HepG2 (cell line): ENCODE results near the gene IGSF8. TPM values are rescaled to one million over a fixed set of nuclear protein-coding genes. Genes with fewer than 3 reads are reported as not detected.

Source experiments
- BCL6 ChIP-seq: IDR thresholded peaks from 2 replicates; pipeline ENCODE4 v1.6.1; 2016; ENCODE audit warnings: missing genetic modification reagents, missing compliant biosample characterization
- HMGXB4 ChIP-seq, 2 experiments: sonication (generic) in 1 of 2; formaldehyde crosslinking in 1 of 2; IDR thresholded peaks; 2 replicates each; pipeline versions ENCODE4 v1.4.0 to v1.6.1; 2018 to 2020; ENCODE audit warnings: missing genetic modification reagents in 2 of 2, borderline replicate concordance in 1 of 2, low read depth in 1 of 2, mild to moderate bottlenecking in 1 of 2, missing biosample characterization in 1 of 2
- HNF4A ChIP-seq: sonication (generic); formaldehyde crosslinking; IDR thresholded peaks from 2 replicates; pipeline ENCODE4 v1.4.0; 2020; ENCODE audit warnings: missing genetic modification reagents
- IKZF1 ChIP-seq: fragments of 450-650 bp; IDR thresholded peaks from 2 replicates; pipeline ENCODE4 v1.7.1; 2016
- KLF16 ChIP-seq, 2 experiments: sonication (generic) in 1 of 2; formaldehyde crosslinking in 1 of 2; IDR thresholded peaks; 2 replicates each; pipeline versions ENCODE4 v1.6.1 to v1.8.0; 2016 to 2023; ENCODE audit warnings: missing genetic modification reagents in 2 of 2, missing compliant biosample characterization in 1 of 2
- MEIS1 ChIP-seq: sonication (generic); formaldehyde crosslinking; IDR thresholded peaks from 2 replicates; pipeline ENCODE4 v1.9.0; 2021; ENCODE audit warnings: mild to moderate bottlenecking, missing genetic modification reagents, moderate library complexity, borderline replicate concordance
- MIER3 ChIP-seq: IDR thresholded peaks from 2 replicates; pipeline ENCODE4 v1.6.1; 2016; ENCODE audit warnings: missing compliant biosample characterization, borderline replicate concordance
- NCOA2 ChIP-seq: sonication (generic); formaldehyde crosslinking; IDR thresholded peaks from 2 replicates; pipeline ENCODE4 v1.8.0; 2022; ENCODE audit warnings: inconsistent platforms
- RFXAP ChIP-seq: sonication (generic); formaldehyde crosslinking; IDR thresholded peaks from 2 replicates; pipeline ENCODE4 v1.4.0; 2020; ENCODE audit warnings: missing genetic modification reagents, borderline replicate concordance
- RNF219 ChIP-seq: sonication (generic); formaldehyde crosslinking; IDR thresholded peaks from 2 replicates; pipeline ENCODE4 v1.5.0; 2020; ENCODE audit warnings: mild to moderate bottlenecking, missing genetic modification reagents
- ZFP82 ChIP-seq: sonication (generic); formaldehyde crosslinking; IDR thresholded peaks from 2 replicates; pipeline ENCODE4 v1.5.1; 2020; ENCODE audit warnings: mild to moderate bottlenecking, missing genetic modification reagents, borderline replicate concordance
- ZNF142 ChIP-seq: sonication (generic); formaldehyde crosslinking; IDR thresholded peaks from 2 replicates; pipeline ENCODE4 v1.4.0; 2020; ENCODE audit warnings: missing genetic modification reagents
- ZNF350 ChIP-seq: sonication (generic); formaldehyde crosslinking; IDR thresholded peaks from 2 replicates; pipeline ENCODE4 v1.4.0; 2020; ENCODE audit warnings: mild to moderate bottlenecking, low read depth, missing genetic modification reagents, borderline replicate concordance
- ZNF382 ChIP-seq: sonication (generic); formaldehyde crosslinking; IDR thresholded peaks from 2 replicates; pipeline ENCODE4 v1.5.0; 2020; ENCODE audit warnings: missing genetic modification reagents, mild to moderate bottlenecking, borderline replicate concordance
- ZNF629 ChIP-seq: sonication (generic); formaldehyde crosslinking; conservative IDR thresholded peaks from 2 replicates; pipeline ENCODE4 v1.5.0; 2020; ENCODE audit warnings: missing genetic modification reagents
- ZNF678 ChIP-seq: sonication (generic); formaldehyde crosslinking; IDR thresholded peaks from 2 replicates; pipeline ENCODE4 v1.4.0; 2020; ENCODE audit warnings: mild to moderate bottlenecking, missing genetic modification reagents
- ZNF878 ChIP-seq: sonication (generic); formaldehyde crosslinking; IDR thresholded peaks from 2 replicates; pipeline ENCODE4 v1.8.1; 2023; ENCODE audit warnings: mild to moderate bottlenecking, missing genetic modification reagents, moderate library complexity
- polyA plus RNA-seq, 8 experiments: library from polyadenylated mRNA; depleted of rRNA in 3 of 8; stranded (reverse) in 7 of 8; unstranded in 1 of 8; fragments of >200 nt; fragmentation: Illumina TruSeq in 4 of 8; extraction: Trizol in 4 of 8; gene quantifications; 2 replicates each; pipeline versions ENCODE4 v1.2.1 to v1.2.3, GENCODE V29; 2011 to 2016; ENCODE audit warnings: low read depth in 4 of 8, missing spikeins in 1 of 8, mixed read lengths in 1 of 8; ENCODE audit not compliant: insufficient read depth in 1 of 8
- total RNA-seq, 5 experiments: library from RNA; depleted of rRNA; stranded (reverse); fragments of >200 nt; fragmentation: Illumina TruSeq; extraction: Trizol; gene quantifications; 2 replicates each; pipeline ENCODE4 v1.2.3, GENCODE V29; 2016; ENCODE audit warnings: low read depth in 1 of 5
- TF ChIP-seq, protein P1 (sequence below): sonication (generic); formaldehyde crosslinking; IDR thresholded peaks from 2 replicates; pipeline ENCODE4 v1.8.0; 2022; ENCODE audit warnings: mild to moderate bottlenecking, missing genetic modification reagents

IGSF8 gene
- total and polyA plus RNA-seq, 2 of the 13 experiments (the other 11 are each of a cell fraction or from before 2014, with no cell fraction given) = 24.0 to 41.0 TPM

GRCh38 chr1:160074865-160075264 lies 23.6 kb downstream of the IGSF8 start (continued):
- no peak for TF ChIP-seq ZNF142 (CRISPR knock-in tag)
- TF ChIP-seq IKZF1 = no peak
- peak; percentile 73 for TF ChIP-seq BCL6
- TF ChIP-seq RNF219 = no peak
- TF ChIP-seq KLF16 (CRISPR knock-in tag; IDR thresholded peaks at IDR 0.05) = no peak
- TF ChIP-seq HMGXB4 (CRISPR knock-in tag; IDR thresholded peaks at IDR 0.05; ENCODE audit: borderline replicate concordance in 1 of 2, low read depth in 1 of 2) = no peak
- no peak for TF ChIP-seq ZFP82
- TF ChIP-seq HNF4A = peak; percentile 72
- TF ChIP-seq ZNF382 (CRISPR knock-in tag) = no peak
- TF ChIP-seq MIER3 (CRISPR knock-in tag) = no peak
- no peak for TF ChIP-seq ZNF678
- TF ChIP-seq NCOA2 = peak; percentile 75
- no peak for TF ChIP-seq RFXAP (CRISPR knock-in tag)
- TF ChIP-seq ZNF350 (CRISPR knock-in tag) = no peak
- no peak for TF ChIP-seq MEIS1
- TF ChIP-seq, protein P1, sequence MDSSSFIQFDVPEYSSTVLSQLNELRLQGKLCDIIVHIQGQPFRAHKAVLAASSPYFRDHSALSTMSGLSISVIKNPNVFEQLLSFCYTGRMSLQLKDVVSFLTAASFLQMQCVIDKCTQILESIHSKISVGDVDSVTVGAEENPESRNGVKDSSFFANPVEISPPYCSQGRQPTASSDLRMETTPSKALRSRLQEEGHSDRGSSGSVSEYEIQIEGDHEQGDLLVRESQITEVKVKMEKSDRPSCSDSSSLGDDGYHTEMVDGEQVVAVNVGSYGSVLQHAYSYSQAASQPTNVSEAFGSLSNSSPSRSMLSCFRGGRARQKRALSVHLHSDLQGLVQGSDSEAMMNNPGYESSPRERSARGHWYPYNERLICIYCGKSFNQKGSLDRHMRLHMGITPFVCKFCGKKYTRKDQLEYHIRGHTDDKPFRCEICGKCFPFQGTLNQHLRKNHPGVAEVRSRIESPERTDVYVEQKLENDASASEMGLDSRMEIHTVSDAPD (CRISPR knock-in tag) = no peak
- TF ChIP-seq ZNF878 = no peak
- TF ChIP-seq ZNF629 (CRISPR knock-in tag) = 0 out of 2 replicates have a peak, but pooled peaks have one; percentile 17
